Lower lobe of right lung (tissue), 2 donors: Measurements from ENCODE around the gene PKP4. TPM values are rescaled to one million over a fixed set of nuclear protein-coding genes. Genes with fewer than 3 reads are reported as not detected.

ENCODE experiments used
- ATAC-seq, 2 donors: fragments of 200-7000 bp; cut with Tn5 transposase; one replicate each; pipeline ENCODE4 v1.9.1; 2020 to 2022; ENCODE audit warnings: mild to moderate bottlenecking in 2 of 2, moderate library complexity in 2 of 2
- DNase-seq: peaks from one replicate; pipeline ENCODE4 v3.0.0-alpha.2; 2020
- H3K27ac ChIP-seq: fragments of 200-600 bp; one replicate; pipeline ENCODE4 v1.8.0; 2022
- H3K27me3 ChIP-seq: fragments of 200-600 bp; one replicate; pipeline ENCODE4 v1.8.0; 2022; ENCODE audit warnings: low read depth
- H3K36me3 ChIP-seq: fragments of 200-600 bp; one replicate; pipeline ENCODE4 v1.8.0; 2022; ENCODE audit warnings: mild to moderate bottlenecking
- H3K4me1 ChIP-seq: fragments of 200-600 bp; one replicate; pipeline ENCODE4 v1.8.0; 2022
- H3K4me3 ChIP-seq: fragments of 200-600 bp; one replicate; pipeline ENCODE4 v1.8.0; 2022; ENCODE audit warnings: mild to moderate bottlenecking
- H3K9me3 ChIP-seq: fragments of 200-600 bp; one replicate; pipeline ENCODE4 v1.8.0; 2022
- CTCF ChIP-seq: fragments of 200-600 bp; IDR thresholded peaks from one replicate; pipeline ENCODE4 v1.8.0; 2022; ENCODE audit warnings: antibody characterized with exemption, mild to moderate bottlenecking
- intact Hi-C: fragments of 100-400 bp; cut with DNase I; formaldehyde crosslinking; loops from one replicate; pipeline ENCODE4 v1.11.0; 2022
- total RNA-seq: library from RNA; stranded (reverse); fragmentation: NEBNext Ultra II Directional; extraction: Animal tissue kit (Norgen Biotek cat#: 25700); gene quantifications from one replicate; pipeline ENCODE4 v1.2.1, GENCODE V29; 2021
- donor health status: DM: no; HTN: yes; CAD: no; lungs with severe emphysema.

PKP4 gene
- total RNA-seq, 1 donor from 2014 or later = 57.0 TPM

GRCh38 chr2:158618891-158619490, 162.2 kb downstream of the PKP4 start:
- intact Hi-C loops = no loop called here
- no peak for DNase-seq
- no peak overlapping the region for H3K4me3 ChIP-seq
- no peaks in the 10 kb centered on the region for H3K4me1 ChIP-seq
- TF ChIP-seq CTCF = no peak
- H3K27me3 ChIP-seq = no peaks in the 10 kb centered on the region
- no peak overlapping the region for H3K27ac ChIP-seq
- H3K9me3 ChIP-seq = no peaks in the 10 kb centered on the region
- no peak for ATAC-seq
- peaks cover 37% of the 10 kb centered on the region for H3K36me3 ChIP-seq

- DNase-seq = no peak
Measured at GRCh38 chr2:158619496-158619895, 162.7 kb downstream of the PKP4 start.

GRCh38 chr2:158620656-158621055, 163.9 kb downstream of the PKP4 start:
- no peaks in the 10 kb centered on the region for H3K4me1 ChIP-seq
- ATAC-seq (no peak), DNase-seq (no peak)
- no peaks in the 10 kb centered on the region for H3K9me3 ChIP-seq
- H3K27ac ChIP-seq = no peak overlapping the region
- TF ChIP-seq CTCF = no peak
- H3K36me3 ChIP-seq = peaks cover 51% of the 10 kb centered on the region
- no peak overlapping the region for H3K4me3 ChIP-seq
- no peaks in the 10 kb centered on the region for H3K27me3 ChIP-seq
- intact Hi-C loops = no loop called here

More at GRCh38 chr2:158619496-158619895, 162.7 kb downstream of the PKP4 start:
- H3K27me3 ChIP-seq = no peaks in the 10 kb centered on the region
- intact Hi-C loops = no loop called here
- H3K27ac ChIP-seq = no peak overlapping the region
- no peak overlapping the region for H3K4me3 ChIP-seq
- H3K4me1 ChIP-seq = no peaks in the 10 kb centered on the region
- TF ChIP-seq CTCF = no peak
- H3K9me3 ChIP-seq = no peaks in the 10 kb centered on the region
- peaks cover 41% of the 10 kb centered on the region for H3K36me3 ChIP-seq
- ATAC-seq = peak in 1 of 2 donors; percentile 49

GRCh38 chr2:158624071-158624667, 167.4 kb downstream of the PKP4 start:
- DNase-seq (no peak), ATAC-seq (no peak)
- Histone ChIP-seq H3K4me1 (no peaks in the 10 kb centered on the region), H3K4me3 (no peak overlapping the region), H3K9me3 (no peaks in the 10 kb centered on the region), H3K27me3 (no peaks in the 10 kb centered on the region), H3K27ac (no peak overlapping the region), H3K36me3 (peaks cover 47% of the 10 kb centered on the region)
- intact Hi-C loops = no loop called here
- TF ChIP-seq CTCF = no peak

- intact Hi-C loops = no loop called here
- no peaks in the 10 kb centered on the region for H3K27me3 ChIP-seq
- H3K9me3 ChIP-seq = no peaks in the 10 kb centered on the region
- no peak for TF ChIP-seq CTCF
- no peak overlapping the region for H3K4me3 ChIP-seq
- DNase-seq (no peak), ATAC-seq (no peak)
- H3K36me3 ChIP-seq = peaks cover 47% of the 10 kb centered on the region
- H3K4me1 ChIP-seq = no peaks in the 10 kb centered on the region
- no peak overlapping the region for H3K27ac ChIP-seq
Measured at GRCh38 chr2:158624961-158625360, 168.2 kb downstream of the PKP4 start.
